Activated CD8-positive, alpha-beta memory T cell treated with anti-CD3 and anti-CD28 coated beads for 36 hours (primary cell): Measurements from ENCODE around the gene GABARAP. TPM values are rescaled to one million over a fixed set of nuclear protein-coding genes. Genes with fewer than 3 reads are reported as not detected.

ENCODE experiments used
- CTCF ChIA-PET: fragments of 350-600 bp; sonication (Branson Sonifier 250); formaldehyde crosslinking; loops from one replicate; lab custom pipeline; 2021; ENCODE audit warnings: antibody characterized with exemption; lab: Charles Lee
- POLR2A ChIA-PET: fragments of 350-600 bp; sonication (Branson Sonifier 250); formaldehyde crosslinking; loops from one replicate; lab custom pipeline; 2021; ENCODE audit warnings: antibody characterized with exemption; lab: Charles Lee
- total RNA-seq, 2 experiments: library from RNA; stranded (reverse); gene quantifications; one replicate each; pipeline ENCODE4 v1.2.3, GENCODE V29; 2021

The GABARAP gene
- total RNA-seq, 2 experiments from 2014 or later: 131 to 135 TPM

DNA sequence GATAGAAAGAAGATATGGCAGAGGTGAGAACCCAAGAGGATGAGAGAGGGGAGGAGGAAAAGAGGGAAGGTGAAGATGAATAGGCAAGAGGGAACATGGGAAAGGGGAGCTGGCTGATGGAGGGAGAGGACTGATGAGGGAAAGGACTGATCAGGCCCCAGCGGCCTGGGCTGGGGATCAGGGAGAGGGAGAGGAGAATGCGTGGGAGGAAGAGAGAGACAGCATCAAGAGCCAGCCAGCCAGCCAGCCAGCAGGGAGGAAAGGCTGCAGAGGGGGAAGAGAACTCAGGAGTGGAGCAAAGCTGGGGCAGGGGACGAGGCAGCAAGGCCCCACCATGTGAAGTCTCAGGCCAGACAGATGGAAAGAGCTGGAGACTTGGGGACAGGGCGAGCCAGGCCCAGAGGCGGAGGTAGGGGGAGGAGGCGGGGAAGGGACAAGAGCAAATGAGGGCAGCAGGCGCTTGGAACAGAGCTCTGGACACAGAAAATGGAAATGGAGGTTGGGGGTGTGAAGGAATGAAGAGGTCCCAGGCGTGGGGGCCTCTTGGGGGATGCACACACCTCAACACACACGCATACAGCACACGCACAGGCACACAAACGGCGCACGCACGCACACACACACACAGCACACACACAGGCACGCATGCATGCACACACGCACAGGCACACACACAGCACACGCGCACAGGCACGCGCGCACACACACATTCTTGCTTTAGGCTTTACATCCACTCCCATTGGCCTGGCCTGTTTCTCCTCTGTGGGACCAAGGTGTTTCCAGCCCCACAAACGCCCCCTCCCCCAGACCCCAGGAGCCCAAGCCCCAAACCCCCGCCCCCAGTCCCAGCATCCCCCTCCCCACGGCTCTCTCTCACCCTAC lies 34.9 kb downstream of the GABARAP start:
- POLR2A ChIA-PET: no interaction called here
- CTCF ChIA-PET: no interaction called here

DNA sequence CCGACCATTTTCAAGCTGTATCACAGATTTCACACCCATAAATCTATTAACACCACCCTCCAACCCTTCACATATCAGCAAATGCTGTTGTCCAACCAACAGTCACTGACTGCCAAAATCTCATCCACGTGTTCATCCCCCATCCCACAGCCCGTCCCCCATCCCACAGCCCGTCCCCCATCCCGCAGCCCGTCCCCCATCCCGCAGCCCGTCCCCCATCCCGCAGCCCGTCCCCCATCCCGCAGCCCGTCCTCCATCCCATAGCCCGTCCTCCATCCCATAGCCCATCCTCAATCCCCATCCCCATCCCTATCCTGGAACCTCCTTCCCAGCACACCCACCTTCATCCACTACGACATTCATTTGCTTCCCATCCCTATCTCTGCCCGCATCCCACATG lies 36.7 kb downstream of the GABARAP start:
- ChIA-PET CTCF (interaction anchor here (1.5 kb wide), 1 partner anchor 9 kb away, joined by 3 read pairs; no protein-coding TSS in a partner anchor), POLR2A (no interaction called here)

DNA sequence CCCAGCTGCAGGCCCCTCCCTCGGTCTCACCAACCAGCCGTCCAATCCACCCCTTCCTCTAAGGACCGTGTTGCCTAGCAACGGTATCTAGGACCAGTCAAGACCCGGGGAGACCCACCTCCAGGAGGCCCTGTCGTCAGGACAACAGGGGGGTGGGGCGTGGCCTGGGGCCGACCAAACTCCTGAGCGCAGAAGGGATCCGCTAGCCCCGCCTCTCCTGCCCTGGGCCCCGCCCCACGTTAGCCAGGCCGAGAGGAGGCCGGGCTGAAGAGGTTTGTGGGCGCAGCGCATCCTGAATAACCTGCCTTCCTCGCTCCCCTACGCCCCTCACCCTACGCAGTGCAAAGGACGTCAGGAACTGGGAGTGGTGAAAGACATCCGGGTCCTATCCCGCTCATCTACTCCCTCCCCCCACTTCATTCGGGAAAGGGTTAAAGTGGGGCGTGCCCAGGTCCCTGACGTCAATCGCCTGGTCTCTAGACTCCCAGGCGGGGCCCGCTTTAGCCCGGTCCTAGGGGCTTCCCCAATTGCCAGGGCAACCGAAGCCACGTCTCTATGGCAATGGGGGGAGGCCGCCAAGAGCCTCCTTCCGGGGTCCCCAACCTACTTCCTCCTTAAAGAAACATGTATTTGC lies 37.3 kb downstream of the GABARAP start:
- ChIA-PET POLR2A (no interaction called here), CTCF (interaction anchor here (0.6 to 1.5 kb wide), 2 partner anchors 9 to 79 kb away, joined by 3 read pairs; no protein-coding TSS in a partner anchor)

DNA sequence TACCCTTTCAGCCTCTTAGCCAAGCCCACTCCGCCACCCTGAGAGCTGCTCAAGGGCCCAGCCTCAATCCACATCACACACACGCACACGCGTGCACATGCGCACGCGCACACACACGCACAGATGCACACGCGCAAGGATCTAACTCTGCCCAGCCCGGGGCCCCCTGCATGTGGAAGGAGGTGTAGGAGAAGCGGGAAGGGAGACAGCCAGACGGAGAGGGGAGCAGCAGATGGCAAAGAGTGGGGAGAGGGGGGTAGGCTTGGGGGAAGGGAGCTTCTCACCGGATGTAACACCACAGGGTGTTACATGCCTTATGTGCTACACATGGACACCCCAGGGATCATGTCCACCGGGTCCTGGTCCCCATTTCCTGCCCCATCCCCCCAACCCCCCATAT lies 37.9 kb downstream of the GABARAP start:
- CTCF ChIA-PET: interaction anchor here (0.6 kb wide), 1 partner anchor 78 kb away, joined by 3 read pairs; no protein-coding TSS in a partner anchor
- POLR2A ChIA-PET: interaction anchor here (0.6 kb wide), 1 partner anchor 34 kb away, joined by 3 read pairs; no protein-coding TSS in a partner anchor

DNA sequence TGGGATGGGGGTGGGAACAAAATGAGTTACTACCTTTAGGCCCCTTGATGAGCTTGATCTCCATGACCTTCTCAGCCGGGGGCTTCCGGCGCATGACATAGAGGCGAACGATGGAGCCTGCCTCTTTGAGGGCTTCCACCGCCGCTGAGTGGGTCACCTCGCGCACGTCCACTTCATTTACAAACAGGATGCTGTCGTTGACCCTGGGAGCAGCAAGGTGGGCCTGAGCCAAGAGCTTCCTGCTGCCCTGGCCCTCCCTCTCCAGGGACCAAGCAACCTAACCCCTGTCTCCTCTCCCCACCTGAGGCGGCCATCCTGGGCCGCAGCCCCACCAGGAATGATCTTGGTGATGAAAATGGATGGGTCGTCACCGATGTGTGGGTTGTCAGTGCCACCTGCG lies 38.9 kb downstream of the GABARAP start:
- ChIA-PET POLR2A (no interaction called here), CTCF (interaction anchor here (1.1 kb wide), 1 partner anchor 10 kb away, joined by 4 read pairs; no protein-coding TSS in a partner anchor)

DNA sequence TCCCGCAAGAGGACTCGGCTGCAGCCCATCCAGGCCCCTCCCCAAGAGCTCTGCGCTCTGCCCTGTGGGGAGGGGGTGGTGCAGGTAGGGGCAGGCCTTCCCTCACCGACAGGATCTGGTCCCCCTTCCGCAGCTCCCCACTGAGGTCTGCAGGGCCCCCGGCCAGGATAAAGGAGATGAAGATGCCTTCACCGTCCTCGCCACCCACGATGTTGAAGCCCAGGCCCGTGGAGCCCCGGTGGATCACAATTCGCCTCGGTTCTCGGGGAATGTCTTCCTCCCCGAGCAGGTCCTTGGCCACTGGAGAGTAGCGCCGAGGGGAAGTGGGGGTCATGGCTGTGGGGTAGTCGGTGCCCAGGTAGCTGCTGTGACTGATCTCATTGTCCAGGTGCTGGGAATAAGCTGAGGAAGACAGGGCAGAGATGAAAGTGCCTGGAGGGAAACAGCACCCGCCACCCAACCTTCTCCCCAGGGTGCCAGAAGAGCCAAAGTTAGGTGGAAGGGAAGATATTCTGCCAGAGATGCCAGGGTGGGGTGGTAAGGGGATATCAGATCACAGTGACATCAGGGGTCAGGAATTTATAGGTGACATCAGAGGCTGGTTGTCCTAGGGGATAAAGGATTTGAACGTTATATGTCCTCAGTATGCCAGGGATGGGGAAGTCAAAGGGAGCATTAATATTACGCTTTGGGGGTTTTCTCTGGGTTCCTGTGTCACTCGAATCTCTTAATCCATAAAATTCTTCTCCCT lies 45.4 kb downstream of the GABARAP start:
- ChIA-PET CTCF (no interaction called here), POLR2A (no interaction called here)

DNA sequence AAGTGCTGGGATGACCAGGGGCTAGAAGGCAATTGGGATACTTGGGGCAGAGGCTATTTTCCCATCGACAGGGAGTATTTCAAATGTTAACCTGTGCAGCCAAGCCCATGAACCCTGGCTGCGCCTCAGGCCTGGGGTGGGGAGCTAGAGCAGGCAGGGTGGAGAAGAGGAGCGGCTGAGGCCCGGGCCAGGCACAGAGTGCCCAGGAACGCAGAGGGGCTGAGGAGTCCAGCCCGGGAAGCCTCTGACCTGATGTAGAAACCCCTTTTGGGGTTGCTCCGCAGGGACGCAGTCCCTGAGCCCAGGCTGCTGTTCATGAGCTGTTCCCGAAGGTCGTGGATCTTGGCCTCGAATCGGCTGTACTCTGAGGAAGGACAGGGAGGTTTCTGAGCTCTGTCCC lies 46.3 kb downstream of the GABARAP start:
- ChIA-PET POLR2A (interaction anchor here (0.5 kb wide), 1 partner anchor 18 kb away, joined by 3 read pairs; no protein-coding TSS in a partner anchor), CTCF (no interaction called here)

DNA sequence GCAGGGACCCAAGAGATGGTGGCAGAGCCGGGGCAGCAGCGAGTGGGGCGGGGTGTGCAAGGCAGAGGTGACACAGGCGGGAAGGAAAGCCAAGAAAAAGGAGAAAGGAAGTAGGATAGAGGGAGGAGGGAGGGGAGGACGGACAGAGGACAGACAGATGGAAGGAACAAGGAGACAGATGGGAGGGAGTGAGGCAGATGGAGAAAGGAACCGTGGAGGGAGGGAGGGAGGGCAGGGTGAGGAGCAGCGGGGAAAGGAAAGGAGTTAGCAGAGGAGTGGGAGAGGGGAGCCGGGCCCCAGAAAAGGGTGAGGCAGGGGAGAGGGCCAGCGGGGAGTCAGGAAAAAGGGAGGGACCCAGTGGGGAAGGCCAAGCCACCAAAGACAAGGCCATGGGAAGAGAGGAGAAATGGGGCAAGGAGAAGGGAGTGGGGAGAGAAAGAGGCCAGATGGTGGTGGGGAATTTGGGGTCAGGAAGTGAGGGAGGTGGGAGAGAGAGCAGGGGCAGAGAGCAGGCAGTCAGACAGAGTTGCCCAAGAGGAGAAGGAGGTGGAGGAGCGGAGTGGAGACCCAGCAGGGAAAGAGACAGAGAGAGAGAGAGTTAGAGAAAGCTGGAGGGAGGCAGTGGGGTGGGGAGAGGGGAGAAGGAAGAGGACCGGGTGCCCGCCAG lies 49.8 kb downstream of the GABARAP start:
- CTCF ChIA-PET: interaction anchor here (1.6 kb wide), 1 partner anchor 11 kb away, joined by 4 read pairs; no protein-coding TSS in a partner anchor
- POLR2A ChIA-PET: no interaction called here

DNA sequence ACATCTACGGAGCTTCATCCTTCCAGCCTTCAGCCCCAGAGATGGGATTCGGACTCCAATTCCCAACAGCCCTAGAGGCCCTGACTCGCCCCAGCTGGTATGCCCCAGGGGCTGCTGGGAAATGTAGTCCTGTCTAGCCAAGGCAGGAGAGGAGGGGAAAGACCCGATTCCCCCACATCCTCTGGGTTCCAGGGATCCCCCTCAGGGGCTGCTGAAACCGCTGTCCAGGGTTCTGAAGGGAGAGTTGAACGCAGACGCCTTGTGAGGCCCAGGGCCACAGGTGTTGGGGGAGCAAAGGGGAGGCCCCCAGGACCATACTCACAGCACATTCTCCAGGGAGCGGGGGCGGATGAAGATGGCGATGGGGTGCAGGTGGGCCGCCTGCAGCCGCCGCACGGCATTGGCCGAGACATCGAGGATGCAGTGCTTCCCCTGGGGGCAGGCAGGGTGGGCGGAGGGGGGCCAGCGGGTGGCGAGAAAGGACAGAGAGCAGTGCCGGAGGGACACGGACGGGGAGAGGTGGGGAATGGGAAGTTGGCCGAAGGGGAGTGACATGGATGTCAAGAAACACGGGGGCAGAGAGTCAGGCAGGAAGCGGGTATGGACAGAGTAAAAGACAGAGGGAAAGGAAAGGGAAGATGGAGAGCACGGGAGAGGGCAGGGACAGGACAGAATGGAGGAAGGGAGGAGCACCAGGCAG lies 50.5 kb downstream of the GABARAP start:
- CTCF ChIA-PET: interaction anchor here (0.7 to 0.9 kb wide), 2 partner anchors 180 to 358 kb away, joined by 3 to 4 read pairs; no protein-coding TSS in a partner anchor
- POLR2A ChIA-PET: interaction anchor here (0.6 kb wide), 1 partner anchor 150 kb away, joined by 5 read pairs; no protein-coding TSS in a partner anchor

DNA sequence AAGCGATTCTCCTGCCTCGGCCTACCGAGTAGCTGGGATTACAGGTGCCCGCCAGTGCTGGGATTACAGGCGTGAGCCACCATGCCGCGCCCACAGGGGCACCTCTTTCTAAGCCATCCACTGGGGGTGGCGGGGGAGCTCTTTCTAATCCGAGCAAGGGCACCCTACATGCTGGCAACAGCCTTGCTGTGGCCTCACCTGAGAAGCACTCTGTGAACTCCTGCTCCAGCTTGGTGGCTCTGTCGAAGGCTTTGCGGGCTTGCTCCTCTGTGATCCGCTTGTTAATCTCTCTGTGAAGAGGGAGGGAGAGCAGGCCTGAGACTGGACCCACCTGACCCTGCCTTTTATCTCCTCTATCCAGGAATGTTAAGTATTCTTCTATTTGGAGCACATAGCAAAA lies 51.2 kb downstream of the GABARAP start:
- ChIA-PET POLR2A (interaction anchor here (0.6 kb wide), 1 partner anchor 149 kb away, joined by 5 read pairs; no protein-coding TSS in a partner anchor), CTCF (interaction anchor here (0.7 to 0.9 kb wide), 2 partner anchors 179 to 358 kb away, joined by 3 to 4 read pairs; no protein-coding TSS in a partner anchor)

DNA sequence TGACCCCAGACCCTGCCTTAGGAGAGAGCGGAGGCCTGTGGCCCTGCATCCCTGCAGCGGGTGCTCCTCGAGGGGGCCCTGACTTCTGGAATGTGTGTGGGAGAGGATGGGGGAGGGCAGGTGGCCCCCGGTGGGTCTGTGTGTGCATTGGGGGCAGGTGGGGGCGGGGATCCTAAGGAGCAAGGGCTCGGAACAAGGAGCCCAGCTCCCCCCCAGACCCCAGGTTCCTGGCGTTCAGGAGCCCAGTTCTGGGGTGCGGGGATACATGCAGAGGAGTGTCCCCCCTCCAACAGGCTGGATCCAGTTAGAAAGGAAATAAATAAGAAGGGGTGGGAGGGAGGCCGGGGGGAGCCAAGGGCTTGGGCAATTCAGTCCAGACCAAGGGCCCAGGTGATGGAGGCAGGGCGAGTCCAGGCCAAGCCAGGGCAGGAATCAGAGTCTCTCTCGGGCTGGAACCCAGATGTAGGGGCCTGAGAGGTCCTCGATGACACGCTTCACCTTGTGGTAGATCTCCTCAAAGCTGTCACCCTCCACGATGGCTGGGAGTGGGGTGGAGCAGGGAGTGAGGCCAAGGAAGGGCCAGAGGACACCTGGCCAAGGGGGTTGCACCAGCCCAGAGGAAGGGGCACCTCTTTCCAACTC lies 51.9 kb downstream of the GABARAP start:
- ChIA-PET CTCF (no interaction called here), POLR2A (no interaction called here)

Other genes starting within 250 kb of the GABARAP start
- not detected for gene ALOX12, start 246.4 kb downstream of the GABARAP start, total RNA-seq
- 100 to 1,000 TPM; 143 to 144 TPM for gene RNASEK, start 229.8 kb downstream of the GABARAP start, total RNA-seq
- 1 to 10 TPM in 1 of 2 experiments, under 1 TPM in 1; 0.86 to 1.0 TPM for gene BCL6B, start 219.4 kb downstream of the GABARAP start, total RNA-seq
- 10 to 100 TPM; 10.1 to 10.5 TPM for gene SLC16A13, start 206.4 kb downstream of the GABARAP start, total RNA-seq
- gene SLC16A11, start 198.4 kb downstream of the GABARAP start, total RNA-seq: 1 to 10 TPM; 1.9 to 2.3 TPM
- not detected for gene CLEC10A, start 162.2 kb downstream of the GABARAP start, total RNA-seq
- gene ASGR2, start 127.6 kb downstream of the GABARAP start, total RNA-seq: not detected
- gene ASGR1, start 63.1 kb downstream of the GABARAP start, total RNA-seq: 1 to 10 TPM in 1 of 2 experiments, under 1 TPM in 1; 0.65 to 1.3 TPM
- 1 to 10 TPM; 4.5 to 4.6 TPM for gene DLG4, start 22.6 kb downstream of the GABARAP start, total RNA-seq
- 100 to 1,000 TPM; 254 to 269 TPM for gene ACADVL, start 22.5 kb downstream of the GABARAP start, total RNA-seq
- gene DVL2, start 7.9 kb downstream of the GABARAP start, total RNA-seq: 10 to 100 TPM; 64.4 to 68.9 TPM
- 10 to 100 TPM; 40.7 to 43.7 TPM for gene PHF23, start 3.0 kb downstream of the GABARAP start, total RNA-seq
- gene CTDNEP1, start 9.3 kb upstream of the GABARAP start, total RNA-seq: 100 to 1,000 TPM; 202 to 207 TPM
- gene ELP5, start 9.8 kb upstream of the GABARAP start, total RNA-seq: 100 to 1,000 TPM; 107 to 110 TPM
- gene CLDN7, start 20.0 kb upstream of the GABARAP start, total RNA-seq: 1 to 10 TPM; 1.2 to 1.5 TPM
- under 1 TPM; 0.11 to 0.34 TPM for gene SLC2A4, start 39.3 kb upstream of the GABARAP start, total RNA-seq
- under 1 TPM; 0.10 to 0.55 TPM for gene YBX2, start 52.2 kb upstream of the GABARAP start, total RNA-seq
- 1,000 to 10,000 TPM; 1,619 to 1,670 TPM for gene EIF5A, start 65.2 kb upstream of the GABARAP start, total RNA-seq
- gene GPS2, start 72.9 kb upstream of the GABARAP start, total RNA-seq: 10 to 100 TPM; 68.8 to 69.5 TPM
- gene NEURL4, start 86.9 kb upstream of the GABARAP start, total RNA-seq: 10 to 100 TPM; 59.2 to 59.4 TPM
- gene ACAP1, start 94.1 kb upstream of the GABARAP start, total RNA-seq: 100 to 1,000 TPM; 234 to 241 TPM
- gene KCTD11, start 109.7 kb upstream of the GABARAP start, total RNA-seq: 1 to 10 TPM; 6.4 to 7.2 TPM
- gene TMEM95, start 112.7 kb upstream of the GABARAP start, total RNA-seq: not detected
- 1 to 10 TPM; 4.6 to 5.6 TPM for gene TNK1, start 138.6 kb upstream of the GABARAP start, total RNA-seq
- 10 to 100 TPM; 70.8 to 74.4 TPM for gene PLSCR3, start 152.1 kb upstream of the GABARAP start, total RNA-seq
- 10 to 100 TPM; 50.1 to 51.6 TPM for gene TMEM256, start 161.6 kb upstream of the GABARAP start, total RNA-seq
- 1 to 10 TPM; 6.6 to 7.9 TPM for gene NLGN2, start 165.4 kb upstream of the GABARAP start, total RNA-seq
- not detected for gene SPEM1, start 177.9 kb upstream of the GABARAP start, total RNA-seq
- not detected for gene SPEM2, start 183.2 kb upstream of the GABARAP start, total RNA-seq
- not detected for gene SPEM3, start 186.4 kb upstream of the GABARAP start, total RNA-seq
- gene TMEM102, start 193.0 kb upstream of the GABARAP start, total RNA-seq: 10 to 100 TPM; 11.2 to 12.6 TPM
- 1 to 10 TPM; 2.0 to 2.1 TPM for gene FGF11, start 197.1 kb upstream of the GABARAP start, total RNA-seq
- gene CHRNB1, start 202.6 kb upstream of the GABARAP start, total RNA-seq: 1 to 10 TPM; 7.2 to 7.8 TPM
- gene ZBTB4, start 237.2 kb upstream of the GABARAP start, total RNA-seq: 10 to 100 TPM; 17.6 to 17.7 TPM
- not detected for gene SLC35G6, start 239.0 kb upstream of the GABARAP start, total RNA-seq
- 100 to 1,000 TPM; 195 to 198 TPM for gene POLR2A, start 241.9 kb upstream of the GABARAP start, total RNA-seq